ENCODE data around the gene RHOH.

The RHOH gene

GRCh38 chr4:40182954-40183353, 13.9 kb upstream of the RHOH start:
- H3K27ac ChIP-seq: no peak overlapping the region
- no peaks in the 10 kb centered on the region for H4K20me1 ChIP-seq (ENCODE audit: insufficient read depth)
- no peak for TF ChIP-seq CTCF (conservative IDR thresholded peaks at IDR 0.05; ENCODE audit: low read depth, low read length)
- peaks cover 13% of the 10 kb centered on the region for H3K4me1 ChIP-seq (ENCODE audit: low read depth, poor library complexity, severe bottlenecking)
- H3K9ac ChIP-seq: no peak overlapping the region
- no peak overlapping the region for H3K4me3 ChIP-seq (IDR thresholded peaks at IDR 0.05; ENCODE audit: insufficient read depth, low read depth, low read length)
- no peak overlapping the region for H3K4me2 ChIP-seq
- H3K27me3 ChIP-seq (ENCODE audit: insufficient read depth, low read depth): no peaks in the 10 kb centered on the region
- no peaks in the 10 kb centered on the region for H3K36me3 ChIP-seq (ENCODE audit: insufficient read depth)
- H3K79me2 ChIP-seq (ENCODE audit: insufficient read depth, low read depth): no peaks in the 10 kb centered on the region
- H2AFZ ChIP-seq (ENCODE audit: low read depth): no peak overlapping the region

GRCh38 chr4:40183615-40184411, 13.0 kb upstream of the RHOH start:
- H3K4me3 ChIP-seq (IDR thresholded peaks at IDR 0.05; ENCODE audit: insufficient read depth, low read depth, low read length): no peak overlapping the region
- H3K27me3 ChIP-seq (ENCODE audit: insufficient read depth, low read depth): no peaks in the 10 kb centered on the region
- no peaks in the 10 kb centered on the region for H3K36me3 ChIP-seq (ENCODE audit: insufficient read depth)
- no peak overlapping the region for H3K4me2 ChIP-seq
- H3K4me1 ChIP-seq (ENCODE audit: low read depth, poor library complexity, severe bottlenecking): peaks cover 13% of the 10 kb centered on the region
- no peak overlapping the region for H2AFZ ChIP-seq (ENCODE audit: low read depth)
- no peak overlapping the region for H3K9ac ChIP-seq
- no peaks in the 10 kb centered on the region for H3K79me2 ChIP-seq (ENCODE audit: insufficient read depth, low read depth)
- no peak overlapping the region for H3K27ac ChIP-seq
- no peak for TF ChIP-seq CTCF (conservative IDR thresholded peaks at IDR 0.05; ENCODE audit: low read depth, low read length)
- no peaks in the 10 kb centered on the region for H4K20me1 ChIP-seq (ENCODE audit: insufficient read depth)

- H3K4me3 ChIP-seq (IDR thresholded peaks at IDR 0.05; ENCODE audit: insufficient read depth, low read depth, low read length): no peak overlapping the region
- no peaks in the 10 kb centered on the region for H3K36me3 ChIP-seq (ENCODE audit: insufficient read depth)
- no peaks in the 10 kb centered on the region for H3K79me2 ChIP-seq (ENCODE audit: insufficient read depth, low read depth)
- H4K20me1 ChIP-seq (ENCODE audit: insufficient read depth): no peaks in the 10 kb centered on the region
- no peak overlapping the region for H3K27ac ChIP-seq
- no peak for TF ChIP-seq CTCF (conservative IDR thresholded peaks at IDR 0.05; ENCODE audit: low read depth, low read length)
- H3K9ac ChIP-seq: no peak overlapping the region
- no peaks in the 10 kb centered on the region for H3K27me3 ChIP-seq (ENCODE audit: insufficient read depth, low read depth)
- peaks cover 8% of the 10 kb centered on the region for H3K4me1 ChIP-seq (ENCODE audit: low read depth, poor library complexity, severe bottlenecking)
- no peak overlapping the region for H3K4me2 ChIP-seq
- no peak overlapping the region for H2AFZ ChIP-seq (ENCODE audit: low read depth)
These were observed 10.8 kb upstream of the RHOH start for GRCh38 chr4:40185830-40186664.

GRCh38 chr4:40186665-40187014, 10.2 kb upstream of the RHOH start:
- Histone ChIP-seq H3K9ac (no peak overlapping the region), H3K27ac (no peak overlapping the region), H3K79me2 (ENCODE audit: insufficient read depth, low read depth) (no peaks in the 10 kb centered on the region), H3K27me3 (ENCODE audit: insufficient read depth, low read depth) (no peaks in the 10 kb centered on the region), H2AFZ (ENCODE audit: low read depth) (no peak overlapping the region), H4K20me1 (ENCODE audit: insufficient read depth) (no peaks in the 10 kb centered on the region), H3K4me1 (ENCODE audit: low read depth, poor library complexity, severe bottlenecking) (peaks cover 8% of the 10 kb centered on the region), H3K4me2 (no peak overlapping the region), H3K4me3 (IDR thresholded peaks at IDR 0.05; ENCODE audit: insufficient read depth, low read depth, low read length) (no peak overlapping the region), H3K36me3 (ENCODE audit: insufficient read depth) (no peaks in the 10 kb centered on the region)
- TF ChIP-seq CTCF (conservative IDR thresholded peaks at IDR 0.05; ENCODE audit: low read depth, low read length): no peak

Data from KMS-11 (cell line).